Cardiac fibroblast (primary cell): ENCODE results near the gene UNC13C.
"Not testable (repeated sequence)": the region's sequence is repeated elsewhere in the genome, so short reads cannot be mapped to it uniquely, and the experiment has no call there.

ENCODE experiments used
- DNase-seq, 2 donors: peaks; one replicate each; pipeline versions ENCODE4 v3.0.0 to v3.0.0-alpha.2; 2010; ENCODE audit warnings: low read depth in 2 of 2
- H3K4me3 ChIP-seq, 2 donors: replicated peaks in 1 of 2; 1 replicate in 1 of 2; 2 replicates in 1 of 2; pipeline ENCODE4 v1.5.1; 2011; ENCODE audit warnings: low read depth in 2 of 2, low read length in 2 of 2, mild to moderate bottlenecking in 2 of 2, moderate library complexity in 1 of 2
- TF ChIP-seq, protein P1 (sequence below): IDR thresholded peaks from one replicate; pipeline ENCODE4 v1.5.1; 2011; ENCODE audit warnings: low read depth, mild to moderate bottlenecking, low read length, inconsistent platforms

The UNC13C gene

DNA sequence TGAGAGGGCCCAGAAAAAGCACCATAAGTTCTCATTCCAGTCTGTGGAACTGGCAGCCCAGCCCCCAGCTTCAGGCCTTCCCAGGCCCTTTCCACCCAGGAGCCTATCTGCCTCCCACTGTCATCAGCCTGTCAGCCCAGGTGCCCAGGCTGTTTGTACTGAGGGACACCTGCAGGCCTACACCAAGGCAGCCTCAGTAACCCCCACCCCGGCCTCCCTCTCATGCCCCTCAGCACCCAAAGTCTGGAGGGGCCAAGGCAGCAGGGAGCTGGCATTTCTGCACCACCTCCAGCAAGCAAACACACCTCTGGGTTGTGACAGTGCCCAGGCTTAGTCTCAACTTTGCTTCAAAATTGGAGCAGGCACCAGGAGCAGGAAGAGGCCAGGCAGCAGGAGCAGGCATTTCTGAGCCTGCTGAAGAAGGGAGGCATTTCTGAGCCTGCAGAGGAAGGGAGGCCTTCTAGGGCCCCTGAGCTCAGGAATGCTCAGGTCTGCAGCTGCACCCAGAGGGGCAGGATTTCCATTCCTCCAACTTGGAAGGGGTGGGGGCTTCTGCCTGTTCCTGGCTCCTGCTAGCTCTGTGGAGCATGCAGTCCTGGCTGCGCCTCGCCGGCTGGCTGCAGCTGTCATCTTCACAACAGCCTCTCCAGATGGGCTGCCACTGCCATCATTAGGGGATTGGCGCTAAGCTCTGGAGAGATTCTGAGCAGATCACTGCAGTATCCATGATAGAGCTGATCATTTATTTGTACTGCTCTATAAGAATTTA lies 396.1 kb downstream of the UNC13C start:
- no peak for DNase-seq
- no peak overlapping the region for H3K4me3 ChIP-seq
- TF ChIP-seq, protein P1, sequence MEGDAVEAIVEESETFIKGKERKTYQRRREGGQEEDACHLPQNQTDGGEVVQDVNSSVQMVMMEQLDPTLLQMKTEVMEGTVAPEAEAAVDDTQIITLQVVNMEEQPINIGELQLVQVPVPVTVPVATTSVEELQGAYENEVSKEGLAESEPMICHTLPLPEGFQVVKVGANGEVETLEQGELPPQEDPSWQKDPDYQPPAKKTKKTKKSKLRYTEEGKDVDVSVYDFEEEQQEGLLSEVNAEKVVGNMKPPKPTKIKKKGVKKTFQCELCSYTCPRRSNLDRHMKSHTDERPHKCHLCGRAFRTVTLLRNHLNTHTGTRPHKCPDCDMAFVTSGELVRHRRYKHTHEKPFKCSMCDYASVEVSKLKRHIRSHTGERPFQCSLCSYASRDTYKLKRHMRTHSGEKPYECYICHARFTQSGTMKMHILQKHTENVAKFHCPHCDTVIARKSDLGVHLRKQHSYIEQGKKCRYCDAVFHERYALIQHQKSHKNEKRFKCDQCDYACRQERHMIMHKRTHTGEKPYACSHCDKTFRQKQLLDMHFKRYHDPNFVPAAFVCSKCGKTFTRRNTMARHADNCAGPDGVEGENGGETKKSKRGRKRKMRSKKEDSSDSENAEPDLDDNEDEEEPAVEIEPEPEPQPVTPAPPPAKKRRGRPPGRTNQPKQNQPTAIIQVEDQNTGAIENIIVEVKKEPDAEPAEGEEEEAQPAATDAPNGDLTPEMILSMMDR = no peak

DNA sequence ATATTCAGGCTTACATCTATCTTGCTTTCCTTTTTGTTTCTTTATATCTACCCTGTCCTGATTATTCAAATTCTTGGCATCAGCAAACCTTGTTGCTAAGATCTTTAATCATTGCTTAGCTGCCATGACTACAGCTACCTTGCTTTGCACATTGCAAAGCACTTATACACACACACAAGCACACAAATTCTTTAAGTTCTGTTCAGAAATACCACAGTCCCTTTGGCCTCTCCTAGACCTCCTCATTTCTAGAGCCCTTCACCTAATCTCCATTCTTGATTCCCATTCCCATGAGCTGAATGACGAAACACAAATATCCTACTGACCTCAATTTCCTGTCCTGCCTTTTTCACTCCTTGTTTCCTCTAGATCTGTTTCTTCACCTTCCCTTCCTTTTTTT lies 409.6 kb downstream of the UNC13C start:
- TF ChIP-seq, protein P1 = no peak
- no peak overlapping the region for H3K4me3 ChIP-seq

DNA sequence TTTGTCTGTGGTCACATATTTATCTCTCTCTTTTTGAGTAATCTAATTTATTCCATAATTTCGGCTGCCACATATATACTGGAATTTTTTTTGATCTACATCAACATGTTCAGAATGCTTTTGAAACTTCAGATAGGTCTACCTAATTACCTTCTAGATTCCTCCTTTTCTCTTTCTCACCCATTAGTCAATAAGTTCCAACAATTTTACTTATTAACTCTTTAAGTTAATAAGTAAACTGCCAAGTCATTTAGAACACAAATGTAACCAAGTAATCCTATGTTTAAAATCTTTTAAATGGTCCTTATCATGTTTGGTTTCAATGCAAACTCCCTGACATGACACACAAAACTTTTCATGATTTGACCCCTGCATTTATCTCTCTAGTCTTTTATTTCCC lies 410.5 kb downstream of the UNC13C start:
- DNase-seq = no peak
- TF ChIP-seq, protein P1 = no peak

More for the DNA sequence above, 409.6 kb downstream of the UNC13C start:
- DNase-seq = no peak

DNA sequence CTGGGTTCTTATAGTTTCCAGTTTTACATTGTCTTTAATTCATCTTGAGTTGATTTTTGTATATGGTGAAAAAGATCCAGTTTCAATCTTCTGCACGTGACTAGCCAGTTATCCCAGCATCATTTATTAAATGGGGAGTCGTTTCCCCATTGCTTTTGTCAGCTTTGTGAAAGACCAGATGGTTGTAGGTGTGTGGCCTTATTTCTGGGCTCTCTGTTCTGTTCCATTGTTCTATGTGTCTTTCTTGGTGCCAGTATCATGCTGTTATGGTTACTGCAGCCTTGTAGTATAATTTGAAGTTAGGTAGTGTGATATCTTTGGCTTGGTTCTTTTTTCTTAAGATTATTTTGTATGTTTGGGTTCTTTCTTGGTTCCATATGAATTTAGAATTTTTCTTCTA lies 432.2 kb downstream of the UNC13C start:
- TF ChIP-seq, protein P1 = no peak
- no peak for DNase-seq
- H3K4me3 ChIP-seq = no peak overlapping the region

More for the DNA sequence above, 410.5 kb downstream of the UNC13C start:
- no peak overlapping the region for H3K4me3 ChIP-seq

DNA sequence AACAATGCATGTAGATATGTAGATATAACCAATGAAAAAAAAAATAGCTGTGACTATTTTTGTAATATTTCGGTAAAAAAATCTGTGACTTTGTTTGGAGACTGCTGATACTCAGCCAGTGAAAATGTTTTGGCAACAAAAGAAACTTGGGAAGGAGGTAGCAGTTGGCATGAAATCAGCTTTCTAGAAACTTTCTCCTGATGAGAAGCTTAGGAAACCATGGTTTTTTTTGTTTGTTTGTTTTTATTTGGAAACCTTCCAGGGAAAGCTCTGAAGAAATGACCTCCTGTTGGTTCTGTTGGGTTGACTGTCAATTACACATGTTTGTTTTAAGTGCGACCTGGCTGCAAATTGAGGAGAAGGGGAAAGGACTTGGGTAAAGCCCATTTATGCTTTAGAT lies 445.9 kb downstream of the UNC13C start:
- no peak for DNase-seq
- no peak overlapping the region for H3K4me3 ChIP-seq
- TF ChIP-seq, protein P1 = no peak

DNA sequence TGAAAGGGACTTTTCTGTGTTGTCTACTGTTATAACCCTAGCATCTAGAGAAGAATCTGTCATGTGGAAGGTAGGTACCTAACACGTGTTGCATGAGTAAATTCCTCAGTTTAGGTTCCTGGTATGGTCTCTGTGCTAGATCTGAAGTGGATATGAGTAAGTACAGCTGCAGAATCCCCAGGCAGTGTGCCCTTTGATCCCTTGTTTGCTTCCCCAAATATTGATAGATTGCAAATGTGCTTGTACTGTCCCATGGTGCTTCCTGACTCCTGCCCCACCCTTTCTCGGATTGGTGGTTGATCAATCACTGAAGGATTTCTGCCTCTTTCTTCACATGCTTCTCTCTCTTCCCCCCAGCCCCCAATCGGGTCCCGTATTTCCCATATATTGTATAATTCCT lies 450.4 kb downstream of the UNC13C start:
- no peak for DNase-seq
- TF ChIP-seq, protein P1 = no peak
- no peak overlapping the region for H3K4me3 ChIP-seq

DNA sequence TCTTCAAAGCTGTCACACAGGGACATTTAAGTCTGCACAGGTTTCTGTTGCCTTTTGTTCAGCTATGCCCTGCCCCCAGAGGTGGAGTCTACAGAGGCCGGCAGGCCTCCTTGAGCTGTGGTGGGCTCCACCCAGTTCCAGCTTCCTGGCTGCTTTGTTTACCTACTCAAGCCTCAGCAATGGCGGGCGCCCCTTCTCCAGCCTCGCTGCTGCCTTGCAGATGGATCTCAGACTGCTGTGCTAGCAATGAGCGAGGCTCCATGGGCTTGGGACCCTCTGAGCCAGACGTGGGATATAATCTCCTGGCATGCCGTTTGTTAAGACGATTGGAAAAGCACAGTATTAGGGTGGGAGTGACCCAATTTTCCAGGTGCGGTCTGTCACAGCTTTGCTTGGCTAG lies 472.0 kb downstream of the UNC13C start:
- not testable (repeated sequence) for DNase-seq, H3K4me3 ChIP-seq
